Central memory CD8-positive, alpha-beta T cell (primary cell): ENCODE measurements around the gene ETF1.

ENCODE experiments used
- ATAC-seq: fragments of 150-1000 bp; cut with Tn5 transposase; replicated peaks from 2 replicates; pipeline ENCODE4 v1.10.0; 2022; ENCODE audit warnings: mild to moderate bottlenecking, moderate FRiP score, moderate number of reproducible peaks; ENCODE audit not compliant: poor library complexity, severe bottlenecking; ENCODE audit errors: extremely low read depth
- DNase-seq, 2 donors: peaks; one replicate each; pipeline ENCODE4 v3.0.0; 2021; ENCODE audit warnings: low spot score in 2 of 2
- H3K27ac Mint-ChIP-seq: one replicate; pipeline ENCODE4 v1.8.0; 2022; ENCODE audit warnings: low read depth, mild to moderate bottlenecking, moderate library complexity, mixed read lengths
- H3K27me3 Mint-ChIP-seq: one replicate; pipeline ENCODE4 v1.8.0; 2022; ENCODE audit warnings: mixed read lengths
- H3K36me3 Mint-ChIP-seq: one replicate; pipeline ENCODE4 v1.8.0; 2022; ENCODE audit warnings: mild to moderate bottlenecking, moderate library complexity, mixed read lengths; ENCODE audit not compliant: insufficient read depth
- H3K4me1 Mint-ChIP-seq: one replicate; pipeline ENCODE4 v1.8.0; 2022; ENCODE audit warnings: mixed read lengths
- H3K4me3 Mint-ChIP-seq: one replicate; pipeline ENCODE4 v1.8.0; 2022; ENCODE audit warnings: mild to moderate bottlenecking, moderate library complexity, mixed read lengths
- H3K9me3 Mint-ChIP-seq: one replicate; pipeline ENCODE4 v1.8.0; 2022; ENCODE audit warnings: mixed read lengths

ETF1 gene

GRCh38 chr5:138542956-138543729, at the start of gene ETF1:
Gene ETF1 (minus strand): TSS chr5:138543236. CDS start chr5:138542918, 318 bp downstream.
- H3K36me3 Mint-ChIP-seq = peaks cover 42% of the 10 kb centered on the region
- no peaks in the 10 kb centered on the region for H3K9me3 Mint-ChIP-seq
- H3K4me3 Mint-ChIP-seq = peak within 1 kb of the TSS; percentile 96
- H3K27ac Mint-ChIP-seq = peak within 1 kb of the TSS; percentile 99
- H3K27me3 Mint-ChIP-seq = no peaks in the 10 kb centered on the region
- ATAC-seq = peak; percentile 90
- peaks cover 66% of the 10 kb centered on the region for H3K4me1 Mint-ChIP-seq
- peak; percentile 96 to 100 for DNase-seq

- H3K27ac Mint-ChIP-seq = no peak overlapping the region
- H3K4me3 Mint-ChIP-seq = no peak overlapping the region
- no peaks in the 10 kb centered on the region for H3K9me3 Mint-ChIP-seq
- no peaks in the 10 kb centered on the region for H3K4me1 Mint-ChIP-seq
- no peak for DNase-seq
- peaks cover 19% of the 10 kb centered on the region for H3K27me3 Mint-ChIP-seq
- no peak for ATAC-seq
- no peaks in the 10 kb centered on the region for H3K36me3 Mint-ChIP-seq
Measured at GRCh38 chr5:138588013-138588788, 45.2 kb upstream of the ETF1 start.

DNA sequence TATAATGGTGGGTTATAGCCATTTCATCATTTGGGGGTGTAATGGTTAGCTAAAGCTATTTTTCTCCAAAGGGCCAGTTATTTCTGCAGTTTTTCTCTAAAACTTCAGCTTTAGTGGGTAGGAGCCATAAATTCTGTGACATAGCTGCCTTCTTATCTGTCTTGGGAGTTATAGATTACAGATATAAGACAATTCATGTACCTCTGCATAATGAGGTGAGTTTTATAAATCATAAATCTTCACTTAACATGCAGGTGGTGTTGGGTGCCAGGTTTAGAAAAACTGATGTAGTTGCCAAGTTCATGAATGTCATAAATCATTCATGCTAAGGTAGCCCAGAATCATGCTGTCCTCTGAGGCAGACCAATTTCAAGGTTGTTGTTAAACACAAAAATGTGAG, 42.1 kb upstream of the ETF1 start:
- Mint-ChIP-seq H3K9me3 (no peaks in the 10 kb centered on the region), H3K27ac (no peak overlapping the region), H3K27me3 (peaks cover 19% of the 10 kb centered on the region), H3K4me3 (no peak overlapping the region), H3K36me3 (no peaks in the 10 kb centered on the region), H3K4me1 (no peaks in the 10 kb centered on the region)
- DNase-seq (no peak), ATAC-seq (no peak)

GRCh38 chr5:138583984-138584637, 41.1 kb upstream of the ETF1 start:
- Mint-ChIP-seq H3K4me3 (no peak overlapping the region), H3K27me3 (peaks cover 19% of the 10 kb centered on the region), H3K4me1 (no peaks in the 10 kb centered on the region), H3K9me3 (no peaks in the 10 kb centered on the region), H3K27ac (no peak overlapping the region), H3K36me3 (no peaks in the 10 kb centered on the region)
- no peak for DNase-seq
- no peak for ATAC-seq

GRCh38 chr5:138582959-138583358, 39.9 kb upstream of the ETF1 start:
- DNase-seq = no peak
- H3K9me3 Mint-ChIP-seq = no peaks in the 10 kb centered on the region
- no peak overlapping the region for H3K27ac Mint-ChIP-seq
- no peaks in the 10 kb centered on the region for H3K4me1 Mint-ChIP-seq
- H3K27me3 Mint-ChIP-seq = peaks cover 17% of the 10 kb centered on the region
- ATAC-seq = no peak
- H3K4me3 Mint-ChIP-seq = no peak overlapping the region
- H3K36me3 Mint-ChIP-seq = no peaks in the 10 kb centered on the region

- Mint-ChIP-seq H3K27me3 (no peaks in the 10 kb centered on the region), H3K27ac (no peak overlapping the region), H3K36me3 (peaks cover 3% of the 10 kb centered on the region), H3K4me3 (no peak overlapping the region), H3K9me3 (no peaks in the 10 kb centered on the region), H3K4me1 (peaks cover 4% of the 10 kb centered on the region)
- no peak for ATAC-seq
- DNase-seq = no peak
Measured at GRCh38 chr5:138580777-138581176, 37.7 kb upstream of the ETF1 start.

DNA sequence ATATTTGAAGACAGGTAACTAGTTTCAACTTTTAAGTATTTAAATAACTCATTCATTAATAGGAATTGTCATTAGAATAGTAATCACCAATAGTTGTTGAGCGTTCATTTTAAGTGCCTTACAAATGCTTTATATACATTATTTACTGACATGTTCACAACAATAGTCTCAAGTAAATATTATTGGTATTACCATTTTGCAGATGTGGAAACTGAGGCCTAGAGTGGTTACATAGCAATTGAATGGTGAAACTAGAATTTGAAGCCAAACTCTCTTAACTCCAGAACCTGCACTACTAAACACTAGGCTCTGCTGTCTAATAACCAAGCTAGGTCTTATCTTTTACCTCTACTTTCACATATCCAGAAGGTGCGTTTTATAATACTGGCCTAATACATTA, 37.0 kb upstream of the ETF1 start:
- Mint-ChIP-seq H3K27me3 (no peaks in the 10 kb centered on the region), H3K36me3 (peaks cover 11% of the 10 kb centered on the region), H3K4me1 (peaks cover 12% of the 10 kb centered on the region), H3K27ac (no peak overlapping the region), H3K4me3 (no peak overlapping the region), H3K9me3 (no peaks in the 10 kb centered on the region)
- no peak for DNase-seq
- no peak for ATAC-seq

GRCh38 chr5:138579517-138579863, 36.5 kb upstream of the ETF1 start:
- H3K27me3 Mint-ChIP-seq = no peaks in the 10 kb centered on the region
- peaks cover 17% of the 10 kb centered on the region for H3K4me1 Mint-ChIP-seq
- peaks cover 16% of the 10 kb centered on the region for H3K36me3 Mint-ChIP-seq
- no peak for ATAC-seq
- no peak overlapping the region for H3K4me3 Mint-ChIP-seq
- no peak for DNase-seq
- H3K9me3 Mint-ChIP-seq = no peaks in the 10 kb centered on the region
- H3K27ac Mint-ChIP-seq = no peak overlapping the region

- H3K27ac Mint-ChIP-seq = no peak overlapping the region
- no peaks in the 10 kb centered on the region for H3K9me3 Mint-ChIP-seq
- no peaks in the 10 kb centered on the region for H3K27me3 Mint-ChIP-seq
- peaks cover 31% of the 10 kb centered on the region for H3K36me3 Mint-ChIP-seq
- DNase-seq (no peak), ATAC-seq (no peak)
- peak overlapping the region; percentile 99 for H3K4me3 Mint-ChIP-seq
- peaks cover 20% of the 10 kb centered on the region for H3K4me1 Mint-ChIP-seq
Measured at GRCh38 chr5:138577452-138577851, 34.4 kb upstream of the ETF1 start.

GRCh38 chr5:138575194-138576015, 32.4 kb upstream of the ETF1 start, which contains the start of gene HSPA9:
Gene HSPA9 (minus strand): TSS chr5:138575401. CDS start chr5:138575318, 83 bp downstream.
- no peaks in the 10 kb centered on the region for H3K9me3 Mint-ChIP-seq
- H3K4me3 Mint-ChIP-seq = peak within 1 kb of the TSS; percentile 99
- H3K27me3 Mint-ChIP-seq = no peaks in the 10 kb centered on the region
- peaks cover 50% of the 10 kb centered on the region for H3K36me3 Mint-ChIP-seq
- ATAC-seq (peak; percentile 91), DNase-seq (peak; percentile 96 to 97)
- peak within 1 kb of the TSS; percentile 100 for H3K27ac Mint-ChIP-seq
- H3K4me1 Mint-ChIP-seq = peaks cover 20% of the 10 kb centered on the region

DNA sequence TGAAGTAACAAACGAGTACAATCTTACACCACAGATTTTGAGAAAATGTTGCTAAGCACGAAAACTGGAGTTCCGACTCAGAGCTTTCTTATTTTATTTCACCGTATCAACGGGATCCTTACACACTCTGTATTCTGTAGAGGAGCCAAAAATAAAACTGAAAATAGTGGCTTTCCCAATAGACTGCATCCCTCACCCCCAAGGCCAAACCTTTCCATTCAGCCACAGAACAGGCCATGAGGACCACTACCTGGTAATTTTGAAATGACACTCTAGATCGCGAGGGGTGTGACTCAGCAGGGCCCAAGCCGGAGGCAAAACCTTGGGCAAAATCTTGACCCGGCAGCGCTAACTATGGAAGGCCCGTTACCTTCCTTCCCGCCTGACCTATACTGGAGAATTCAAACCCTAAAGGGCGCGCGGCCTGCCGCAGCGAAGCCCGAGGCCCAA, 31.7 kb upstream of the ETF1 start:
- Mint-ChIP-seq H3K4me1 (peaks cover 24% of the 10 kb centered on the region), H3K4me3 (peak overlapping the region; percentile 99), H3K27me3 (no peaks in the 10 kb centered on the region), H3K27ac (peak overlapping the region; percentile 100), H3K36me3 (peaks cover 55% of the 10 kb centered on the region), H3K9me3 (no peaks in the 10 kb centered on the region)
- ATAC-seq (peak; percentile 3), DNase-seq (no peak)
